ENCODE results near the gene SCN5A.

SCN5A gene

DNA sequence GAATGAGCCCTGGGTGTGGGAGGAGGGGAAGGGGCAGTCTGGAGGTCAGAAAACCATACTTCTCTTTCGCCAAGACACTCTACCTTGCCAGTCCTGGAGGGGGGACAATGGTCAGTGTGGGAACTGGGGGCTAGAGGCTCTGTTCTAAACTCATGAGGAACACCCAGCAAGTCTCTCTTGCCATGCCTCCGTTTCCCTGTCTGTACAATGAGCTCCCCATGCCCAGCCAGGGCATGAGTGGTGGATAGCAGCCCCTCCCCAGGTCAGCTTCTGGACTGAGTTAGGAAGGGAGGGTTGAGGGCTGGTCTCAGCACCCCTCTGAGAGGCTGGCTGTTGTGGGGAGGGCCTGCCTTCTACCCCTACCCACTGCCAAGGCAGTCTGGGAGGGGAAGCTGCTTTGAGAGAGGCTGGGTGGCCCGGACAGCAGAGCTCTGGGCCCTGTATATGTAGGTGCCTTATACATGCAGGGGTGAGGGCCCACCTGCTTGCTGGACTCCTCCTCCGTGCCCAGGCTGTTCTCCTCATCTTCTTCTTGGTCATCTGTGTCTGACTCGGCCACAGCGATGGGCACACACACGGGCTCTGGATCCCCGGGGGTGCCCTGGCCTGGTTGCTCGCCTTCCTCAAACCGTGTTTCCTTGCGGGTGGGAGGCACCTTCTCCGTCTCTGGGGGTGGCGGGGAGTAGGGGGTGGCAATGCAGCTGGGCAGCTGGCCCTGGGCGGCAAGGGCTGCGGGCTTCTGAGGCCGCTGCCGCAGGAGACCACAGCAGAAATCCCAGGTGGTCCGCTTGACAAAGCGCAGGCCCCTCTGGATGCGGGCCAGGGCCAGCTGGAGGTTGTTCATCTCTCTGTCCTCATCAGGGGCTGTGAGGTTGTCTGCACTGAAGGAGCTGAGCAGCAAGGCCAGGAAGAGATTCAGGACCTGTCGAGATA, 68.8 kb downstream of the SCN5A start:
- H3K4me3 ChIP-seq (ENCODE audit: control insufficient read depth, low read depth, low read length), result no peak overlapping the region
- TF ChIP-seq, protein P1, sequence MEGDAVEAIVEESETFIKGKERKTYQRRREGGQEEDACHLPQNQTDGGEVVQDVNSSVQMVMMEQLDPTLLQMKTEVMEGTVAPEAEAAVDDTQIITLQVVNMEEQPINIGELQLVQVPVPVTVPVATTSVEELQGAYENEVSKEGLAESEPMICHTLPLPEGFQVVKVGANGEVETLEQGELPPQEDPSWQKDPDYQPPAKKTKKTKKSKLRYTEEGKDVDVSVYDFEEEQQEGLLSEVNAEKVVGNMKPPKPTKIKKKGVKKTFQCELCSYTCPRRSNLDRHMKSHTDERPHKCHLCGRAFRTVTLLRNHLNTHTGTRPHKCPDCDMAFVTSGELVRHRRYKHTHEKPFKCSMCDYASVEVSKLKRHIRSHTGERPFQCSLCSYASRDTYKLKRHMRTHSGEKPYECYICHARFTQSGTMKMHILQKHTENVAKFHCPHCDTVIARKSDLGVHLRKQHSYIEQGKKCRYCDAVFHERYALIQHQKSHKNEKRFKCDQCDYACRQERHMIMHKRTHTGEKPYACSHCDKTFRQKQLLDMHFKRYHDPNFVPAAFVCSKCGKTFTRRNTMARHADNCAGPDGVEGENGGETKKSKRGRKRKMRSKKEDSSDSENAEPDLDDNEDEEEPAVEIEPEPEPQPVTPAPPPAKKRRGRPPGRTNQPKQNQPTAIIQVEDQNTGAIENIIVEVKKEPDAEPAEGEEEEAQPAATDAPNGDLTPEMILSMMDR (conservative IDR thresholded peaks at IDR 0.05; ENCODE audit: control insufficient read depth, insufficient read depth, low read depth, low read length), result no peak
- DNase-seq (ENCODE audit: low read depth), result no peak

DNA sequence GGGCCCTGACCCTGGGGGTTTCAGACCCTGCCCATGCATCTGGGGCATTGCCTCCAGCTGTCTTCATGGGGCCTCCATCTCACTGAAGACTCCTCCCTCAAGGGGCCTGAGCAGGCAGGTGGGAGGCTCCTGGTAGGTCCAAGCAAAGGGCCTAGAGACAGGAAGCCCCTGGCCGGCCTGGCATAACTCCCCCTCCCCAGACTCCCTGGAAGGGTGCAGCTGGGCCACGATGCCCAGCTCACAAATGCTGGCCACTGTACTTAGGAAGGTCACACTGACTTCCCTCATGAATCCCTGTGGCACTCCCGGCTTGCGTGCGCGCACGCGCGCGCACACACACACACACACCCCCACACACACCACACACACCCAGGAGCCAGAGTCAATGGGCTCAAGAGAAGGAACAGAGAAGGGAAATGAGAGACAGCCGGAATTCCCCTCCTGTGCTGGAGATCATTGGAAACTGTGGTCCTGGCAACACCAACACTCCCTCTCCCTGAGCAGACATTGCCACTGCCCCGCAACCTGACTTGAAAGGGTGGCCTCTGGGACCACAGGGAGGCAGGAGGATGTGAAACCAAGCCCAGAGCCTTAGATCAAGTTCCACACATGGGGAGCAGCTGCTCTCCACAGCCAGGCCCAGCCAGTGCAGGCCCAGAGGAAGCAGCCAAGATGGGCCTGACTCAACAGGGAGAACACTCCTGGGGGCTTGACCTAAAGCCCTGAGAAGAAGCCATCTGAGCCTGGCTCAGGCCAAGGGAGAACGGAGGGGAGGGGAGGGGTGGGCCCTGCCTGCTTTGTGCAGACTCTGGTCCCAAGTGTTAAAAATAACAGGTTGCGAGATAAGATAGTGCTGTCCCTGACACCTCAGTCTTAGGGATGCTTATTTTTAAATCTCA, 69.7 kb downstream of the SCN5A start:
- no peak overlapping the region for H3K4me3 ChIP-seq (ENCODE audit: control insufficient read depth, low read depth, low read length)
- DNase-seq (ENCODE audit: low read depth), result peak; percentile 64
- TF ChIP-seq, protein P1 (conservative IDR thresholded peaks at IDR 0.05; ENCODE audit: control insufficient read depth, insufficient read depth, low read depth, low read length), result no peak

DNA sequence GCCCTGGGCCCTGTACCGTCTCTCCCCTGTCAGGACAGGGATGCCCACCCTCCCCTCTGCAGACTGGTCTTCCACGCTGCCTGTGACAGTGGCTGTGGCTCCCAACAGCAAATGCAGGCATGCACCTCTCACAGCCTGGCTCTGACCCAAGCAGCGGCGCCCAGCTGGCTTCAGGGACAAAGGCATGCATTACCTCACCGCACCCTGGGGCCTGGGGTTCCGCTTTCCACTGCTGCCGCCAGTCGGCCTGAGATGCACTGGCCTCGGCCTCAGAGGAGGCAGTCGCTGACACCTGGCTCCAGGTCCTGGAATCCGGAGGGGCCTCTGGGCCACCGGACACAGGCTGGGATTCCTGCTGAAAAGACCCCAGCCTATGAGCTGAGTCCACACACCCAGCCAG, 70.3 kb downstream of the SCN5A start:
- DNase-seq (ENCODE audit: low read depth), result no peak
- TF ChIP-seq, protein P1 (conservative IDR thresholded peaks at IDR 0.05; ENCODE audit: control insufficient read depth, insufficient read depth, low read depth, low read length), result no peak
- no peak overlapping the region for H3K4me3 ChIP-seq (ENCODE audit: control insufficient read depth, low read depth, low read length)

DNA sequence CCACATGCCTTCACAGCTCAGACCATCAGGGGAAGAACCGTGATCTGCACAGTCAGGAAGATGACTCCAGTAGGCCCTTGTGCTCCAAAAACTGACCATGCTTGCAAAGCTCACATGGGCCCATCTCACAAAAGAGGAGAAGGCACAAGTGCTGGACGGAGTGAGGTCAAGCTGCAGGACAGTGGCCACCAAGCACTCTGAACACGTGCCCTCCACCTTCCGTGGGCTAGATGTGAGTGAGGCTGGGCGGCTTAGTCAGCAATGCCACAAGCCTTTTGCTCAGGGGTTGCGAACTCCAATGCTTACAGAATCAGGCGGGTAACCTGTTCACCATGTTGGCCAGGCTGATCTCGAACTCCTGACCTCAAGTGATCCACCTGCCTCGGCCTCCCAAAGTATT, 70.9 kb downstream of the SCN5A start:
- H3K4me3 ChIP-seq (ENCODE audit: control insufficient read depth, low read depth, low read length), result no peak overlapping the region
- TF ChIP-seq, protein P1 (conservative IDR thresholded peaks at IDR 0.05; ENCODE audit: control insufficient read depth, insufficient read depth, low read depth, low read length), result no peak
- no peak for DNase-seq (ENCODE audit: low read depth)

DNA sequence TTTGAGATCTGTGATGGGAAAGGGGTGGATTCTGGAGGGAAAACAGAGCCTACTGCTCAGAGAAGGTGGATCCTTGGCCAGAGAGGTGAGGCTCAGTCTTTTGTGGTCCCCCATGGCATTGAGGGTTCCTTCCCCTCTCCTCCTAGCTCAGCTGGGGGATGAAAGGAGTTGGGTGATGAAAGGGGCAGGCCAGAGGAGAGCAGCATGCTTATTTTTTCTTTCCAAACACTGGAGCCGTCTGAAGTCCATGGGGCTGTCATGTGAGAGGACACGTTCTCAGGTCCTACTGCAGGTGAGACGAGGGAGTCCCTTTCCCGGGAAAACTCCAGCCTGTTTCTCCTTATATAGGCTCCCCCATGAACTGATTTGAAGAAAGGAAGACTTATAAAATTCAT, 71.4 kb downstream of the SCN5A start:
- H3K4me3 ChIP-seq (ENCODE audit: control insufficient read depth, low read depth, low read length), result no peak overlapping the region
- no peak for DNase-seq (ENCODE audit: low read depth)
- TF ChIP-seq, protein P1 (conservative IDR thresholded peaks at IDR 0.05; ENCODE audit: control insufficient read depth, insufficient read depth, low read depth, low read length), result no peak

DNA sequence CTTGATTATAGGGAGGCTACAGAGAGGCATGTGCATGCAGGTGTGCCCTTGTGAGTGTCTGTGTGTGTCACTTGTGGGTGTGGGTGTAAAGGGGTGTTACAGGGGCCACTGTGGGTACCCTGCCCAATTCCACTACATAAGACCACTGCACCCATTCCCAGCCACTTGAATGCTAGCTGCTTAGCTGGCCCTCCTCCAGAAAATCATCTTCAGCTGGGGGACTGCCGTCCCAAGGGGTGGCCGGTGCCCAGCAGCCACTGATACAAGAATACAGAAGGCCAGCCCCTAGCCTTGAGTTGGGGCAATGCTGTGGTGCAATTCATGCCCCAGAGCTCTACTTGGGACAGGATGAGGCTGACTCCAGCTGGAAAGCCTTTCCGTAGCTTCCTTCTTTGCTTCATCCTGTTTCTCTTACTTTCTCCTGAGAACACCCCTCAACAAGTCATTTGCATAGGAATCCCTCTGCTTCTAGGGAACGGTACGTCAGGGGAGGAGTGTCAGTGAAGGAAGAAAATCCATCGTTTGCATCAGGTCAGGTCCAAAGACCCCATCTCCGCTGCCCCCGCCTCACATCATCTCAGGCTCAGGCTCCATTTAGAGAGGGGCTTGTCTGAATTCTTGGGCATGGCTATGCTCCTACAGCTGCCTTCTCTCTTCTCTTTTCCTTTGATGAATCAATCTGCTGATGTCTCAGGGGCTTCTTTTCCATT, 72.0 kb downstream of the SCN5A start:
- TF ChIP-seq, protein P1 (conservative IDR thresholded peaks at IDR 0.05; ENCODE audit: control insufficient read depth, insufficient read depth, low read depth, low read length), result no peak
- DNase-seq (ENCODE audit: low read depth), result no peak
- no peak overlapping the region for H3K4me3 ChIP-seq (ENCODE audit: control insufficient read depth, low read depth, low read length)
